Right lobe of liver (tissue), 6 donors: Measurements from ENCODE around the gene SCAF8. TPM values are rescaled to one million over a fixed set of nuclear protein-coding genes. Genes with fewer than 3 reads are reported as not detected.

Source experiments
- ATAC-seq, 4 donors: fragments of 200-7000 bp; cut with Tn5 transposase; one replicate each; pipeline ENCODE4 v1.9.1; 2020; ENCODE audit warnings: mild to moderate bottlenecking in 4 of 4, moderate library complexity in 4 of 4
- DNase-seq, 3 donors: peaks; one replicate each; pipeline ENCODE4 v3.0.0-alpha.2; 2020
- H3K27ac ChIP-seq, 3 donors: fragments of 200-600 bp; one replicate each; pipeline ENCODE4 v1.8.0; 2022
- H3K27me3 ChIP-seq, 2 donors: fragments of 200-600 bp; one replicate each; pipeline ENCODE4 v1.8.0; 2022
- H3K36me3 ChIP-seq, 4 donors: fragments of 200-600 bp; sonication (generic) in 1 of 4; one replicate each; pipeline versions ENCODE4 v1.5.1 to v1.8.0; 2017 to 2022; ENCODE audit warnings: control low read depth in 1 of 4
- H3K4me1 ChIP-seq, 4 donors: fragments of 200-600 bp; sonication (generic) in 1 of 4; one replicate each; pipeline versions ENCODE4 v1.5.1 to v1.8.0; 2017 to 2022; ENCODE audit warnings: control low read depth in 1 of 4
- H3K4me3 ChIP-seq, 3 donors: fragments of 200-600 bp; one replicate each; pipeline ENCODE4 v1.8.0; 2022
- H3K9me3 ChIP-seq, 4 donors: fragments of 200-600 bp; sonication (generic) in 1 of 4; one replicate each; pipeline versions ENCODE4 v1.5.1 to v1.8.0; 2017 to 2022; ENCODE audit warnings: control low read depth in 1 of 4
- POLR2A ChIP-seq: fragments of 450-650 bp; IDR thresholded peaks from one replicate; pipeline ENCODE4 v1.6.1; 2017; ENCODE audit warnings: antibody characterized with exemption, mild to moderate bottlenecking
- WGBS: methylation state at CpG from one replicate; pipeline ENCODE4 v1.1.6; 2018; ENCODE audit warnings: low coverage, low lambda C conversion rate; ENCODE audit not compliant: insufficient coverage; ENCODE audit errors: missing lambda C conversion rate; 5-methylcytosine and 5-hydroxymethylcytosine counted together
- intact Hi-C, 2 donors: fragments of 100-400 bp; cut with DNase I; formaldehyde crosslinking; loops; one replicate each; pipeline versions ENCODE4 v1.11.2 to v1.14.1; 2022
- total RNA-seq, 6 experiments: library from RNA; depleted of rRNA in 2 of 6; stranded (reverse); fragments of >200 nt in 2 of 6; fragmentation: NEBNext Ultra II Directional in 3 of 6; extraction: Animal tissue kit (Norgen Biotek cat#: 25700) in 3 of 6; gene quantifications; one replicate each; pipeline versions ENCODE4 v1.1.0 to v1.2.4, GENCODE V29; 2016 to 2023
- TF ChIP-seq, protein P1 (sequence below), 4 donors: fragments of 200-600 bp in 3 of 4; fragments of 450-650 bp in 1 of 4; IDR thresholded peaks; one replicate each; pipeline versions ENCODE4 v1.5.1 to v1.8.0; 2016 to 2022; ENCODE audit warnings: antibody characterized with exemption in 4 of 4, mild to moderate bottlenecking in 2 of 4
- donor health status: DM: no; HTN: yes; CAD: no.
- donor health status: DM: no; HTN: no; CAD: no.
- donor health status: DM: no; HTN: no; CAD: no.
- donor health status: DM: no; HTN: yes; CAD: no.
- donor health status: DM: no; HTN: yes; CAD: no.

The SCAF8 gene
- total RNA-seq, 6 experiments from 2014 or later: 12.7 to 17.2 (median 14.3) TPM

DNA sequence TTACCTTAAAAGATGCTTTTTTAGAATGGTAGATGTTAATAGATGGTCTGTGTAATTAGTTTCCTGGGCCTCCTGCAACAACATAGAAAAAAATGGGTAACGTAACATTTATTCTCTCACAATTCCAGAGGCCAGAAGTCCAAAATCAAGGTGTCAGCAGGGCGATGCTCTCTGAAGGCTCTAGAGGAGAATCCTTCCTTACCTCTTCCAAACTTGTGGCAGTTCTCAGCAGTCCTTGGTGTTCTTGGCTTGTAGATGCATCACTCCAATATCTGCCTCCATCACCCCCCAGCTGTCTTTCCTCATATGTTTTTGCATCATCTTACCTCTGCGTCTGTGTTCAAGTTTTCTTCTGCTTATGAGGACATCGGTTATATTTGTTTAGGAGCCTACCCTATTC lies 107.9 kb downstream of the SCAF8 start:
- intact Hi-C loops: no loop called here
- no peak overlapping the region for H3K4me3 ChIP-seq
- no peaks in the 10 kb centered on the region for H3K4me1 ChIP-seq
- 95% methylated on average over 4 of the region's 4 CpGs for WGBS
- no peak for TF ChIP-seq POLR2A
- TF ChIP-seq, protein P1, sequence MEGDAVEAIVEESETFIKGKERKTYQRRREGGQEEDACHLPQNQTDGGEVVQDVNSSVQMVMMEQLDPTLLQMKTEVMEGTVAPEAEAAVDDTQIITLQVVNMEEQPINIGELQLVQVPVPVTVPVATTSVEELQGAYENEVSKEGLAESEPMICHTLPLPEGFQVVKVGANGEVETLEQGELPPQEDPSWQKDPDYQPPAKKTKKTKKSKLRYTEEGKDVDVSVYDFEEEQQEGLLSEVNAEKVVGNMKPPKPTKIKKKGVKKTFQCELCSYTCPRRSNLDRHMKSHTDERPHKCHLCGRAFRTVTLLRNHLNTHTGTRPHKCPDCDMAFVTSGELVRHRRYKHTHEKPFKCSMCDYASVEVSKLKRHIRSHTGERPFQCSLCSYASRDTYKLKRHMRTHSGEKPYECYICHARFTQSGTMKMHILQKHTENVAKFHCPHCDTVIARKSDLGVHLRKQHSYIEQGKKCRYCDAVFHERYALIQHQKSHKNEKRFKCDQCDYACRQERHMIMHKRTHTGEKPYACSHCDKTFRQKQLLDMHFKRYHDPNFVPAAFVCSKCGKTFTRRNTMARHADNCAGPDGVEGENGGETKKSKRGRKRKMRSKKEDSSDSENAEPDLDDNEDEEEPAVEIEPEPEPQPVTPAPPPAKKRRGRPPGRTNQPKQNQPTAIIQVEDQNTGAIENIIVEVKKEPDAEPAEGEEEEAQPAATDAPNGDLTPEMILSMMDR (IDR thresholded peaks at IDR 0.05): no peak
- no peak overlapping the region for H3K27ac ChIP-seq
- H3K36me3 ChIP-seq: no peaks in the 10 kb centered on the region
- H3K27me3 ChIP-seq: no peaks in the 10 kb centered on the region
- ATAC-seq: no peak
- no peak for DNase-seq
- no peaks in the 10 kb centered on the region for H3K9me3 ChIP-seq

DNA sequence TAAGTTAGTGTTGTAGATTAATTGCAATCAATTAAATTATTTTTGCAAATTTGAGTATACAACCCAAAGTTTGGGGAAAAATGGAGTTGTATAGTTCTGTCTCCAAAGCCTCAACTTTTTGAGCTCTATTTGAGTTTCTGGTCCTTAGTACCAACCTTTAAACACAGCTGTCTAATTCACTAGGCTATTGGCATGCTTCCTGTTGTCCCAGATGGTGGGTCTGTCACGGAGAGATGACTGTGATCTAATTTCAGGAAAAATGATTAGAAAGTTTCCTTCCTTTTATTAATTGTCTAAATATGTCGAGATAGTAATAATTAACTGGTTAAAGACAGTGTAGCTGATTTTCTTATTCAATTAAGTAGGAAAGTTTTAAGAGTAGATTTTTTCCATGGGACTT lies 109.6 kb downstream of the SCAF8 start:
- Histone ChIP-seq H3K9me3 (no peaks in the 10 kb centered on the region), H3K4me3 (no peak overlapping the region), H3K27ac (no peak overlapping the region), H3K27me3 (no peaks in the 10 kb centered on the region), H3K36me3 (no peaks in the 10 kb centered on the region), H3K4me1 (no peaks in the 10 kb centered on the region)
- DNase-seq (no peak), ATAC-seq (no peak)
- WGBS: 61% methylated on average over 2 of the region's 2 CpGs
- TF ChIP-seq, protein P1 (IDR thresholded peaks at IDR 0.05): no peak
- no peak for TF ChIP-seq POLR2A
- intact Hi-C loops: no loop called here

DNA sequence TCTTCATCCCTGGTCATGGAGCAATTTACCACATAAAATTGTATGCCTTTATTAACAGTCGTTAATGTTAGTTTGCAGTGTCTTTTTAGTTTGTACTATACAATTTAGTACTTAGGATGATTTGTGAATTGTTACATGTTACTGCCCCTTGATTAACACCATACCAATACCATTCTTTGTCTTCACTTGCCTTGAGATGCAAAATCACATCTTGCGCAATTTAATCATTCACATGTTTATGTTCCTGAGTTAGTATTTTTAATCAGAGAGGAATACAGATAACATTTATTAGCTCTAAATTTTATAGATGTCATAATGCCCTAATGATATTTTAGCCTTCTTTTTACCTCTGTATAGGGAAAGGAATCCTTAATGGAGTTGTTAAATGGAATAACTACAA lies 114.1 kb downstream of the SCAF8 start:
- Histone ChIP-seq H3K36me3 (no peaks in the 10 kb centered on the region), H3K4me1 (peaks cover 0 to 8% (median 0%) of the 10 kb centered on the region in 4 donors), H3K4me3 (no peak overlapping the region), H3K27ac (no peak overlapping the region), H3K27me3 (no peaks in the 10 kb centered on the region), H3K9me3 (no peaks in the 10 kb centered on the region)
- ATAC-seq (no peak), DNase-seq (no peak)
- intact Hi-C loops: no loop called here
- TF ChIP-seq, protein P1 (IDR thresholded peaks at IDR 0.05): no peak
- no peak for TF ChIP-seq POLR2A
- 95% methylated on average over 2 of the region's 2 CpGs for WGBS

DNA sequence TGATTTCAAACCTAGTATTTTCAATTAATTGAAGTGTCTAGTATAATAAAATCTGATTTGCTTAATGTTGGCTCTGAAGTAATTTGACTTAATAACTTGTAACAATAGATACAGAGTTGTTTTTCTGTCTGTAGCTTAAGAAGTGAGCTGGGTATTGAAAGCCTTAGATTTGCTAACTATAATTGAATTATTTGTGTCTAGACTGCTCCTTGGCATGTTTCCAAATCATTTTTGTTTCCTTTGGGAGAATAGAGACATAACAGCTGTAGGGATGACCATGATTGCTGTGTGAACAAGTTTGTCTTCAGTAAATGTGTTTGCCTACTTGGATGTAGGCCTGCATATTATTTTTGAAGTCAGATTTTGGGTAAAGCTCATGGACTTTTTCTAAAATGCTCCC lies 115.4 kb downstream of the SCAF8 start:
- TF ChIP-seq, protein P1 (IDR thresholded peaks at IDR 0.05): no peak
- TF ChIP-seq POLR2A: no peak
- ATAC-seq: no peak
- Histone ChIP-seq H3K4me1 (peaks cover 0 to 10% (median 0%) of the 10 kb centered on the region in 4 donors), H3K27me3 (no peaks in the 10 kb centered on the region), H3K27ac (no peak overlapping the region), H3K36me3 (no peaks in the 10 kb centered on the region), H3K4me3 (no peak overlapping the region), H3K9me3 (no peaks in the 10 kb centered on the region)
- intact Hi-C loops: no loop called here
- no peak for DNase-seq

DNA sequence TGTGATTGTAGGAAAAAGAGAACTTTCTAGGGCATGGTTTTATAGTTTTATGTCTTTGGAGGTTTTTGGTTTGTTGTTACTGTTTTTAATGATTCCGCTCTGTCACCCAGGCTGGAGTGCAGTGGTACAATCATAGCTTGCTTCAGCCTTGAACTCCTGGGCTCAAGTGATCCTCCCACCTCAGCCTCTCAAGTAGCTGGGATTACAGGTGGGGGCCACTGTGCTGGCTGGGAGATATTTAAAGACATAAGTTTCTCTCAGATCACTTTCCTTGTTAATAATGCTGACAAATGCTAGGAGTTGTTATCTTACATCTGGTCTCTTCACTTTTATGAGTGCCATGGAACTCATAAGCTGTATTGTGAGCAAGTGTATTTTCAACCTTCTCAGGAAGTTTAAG lies 116.3 kb downstream of the SCAF8 start:
- Histone ChIP-seq H3K4me1 (peaks cover 0 to 10% (median 0%) of the 10 kb centered on the region in 4 donors), H3K27me3 (no peaks in the 10 kb centered on the region), H3K4me3 (no peak overlapping the region), H3K36me3 (no peaks in the 10 kb centered on the region), H3K27ac (no peak overlapping the region), H3K9me3 (no peaks in the 10 kb centered on the region)
- DNase-seq: no peak
- ATAC-seq: no peak
- WGBS: 100% methylated on average over 1 of the region's 1 CpG
- no peak for TF ChIP-seq POLR2A
- TF ChIP-seq, protein P1 (IDR thresholded peaks at IDR 0.05): no peak
- intact Hi-C loops: no loop called here
